LNCaP clone FGC (cell line): ENCODE measurements around the gene SLC12A3.

ENCODE experiments used
- DNase-seq: peaks from one replicate; pipeline ENCODE4 v3.0.0-alpha.2; 2011; ENCODE audit warnings: low read depth
- H3K4me3 ChIP-seq: 2 replicates; pipeline ENCODE4 v1.5.1; 2011; ENCODE audit warnings: mild to moderate bottlenecking, low read depth, low read length, control low read depth
- TF ChIP-seq, protein P1 (sequence below): IDR thresholded peaks from 2 replicates; pipeline ENCODE4 v1.5.1; 2012; ENCODE audit warnings: mild to moderate bottlenecking; ENCODE audit not compliant: control insufficient read depth, insufficient read depth; ENCODE audit errors: extremely low read depth

Gene SLC12A3

DNA sequence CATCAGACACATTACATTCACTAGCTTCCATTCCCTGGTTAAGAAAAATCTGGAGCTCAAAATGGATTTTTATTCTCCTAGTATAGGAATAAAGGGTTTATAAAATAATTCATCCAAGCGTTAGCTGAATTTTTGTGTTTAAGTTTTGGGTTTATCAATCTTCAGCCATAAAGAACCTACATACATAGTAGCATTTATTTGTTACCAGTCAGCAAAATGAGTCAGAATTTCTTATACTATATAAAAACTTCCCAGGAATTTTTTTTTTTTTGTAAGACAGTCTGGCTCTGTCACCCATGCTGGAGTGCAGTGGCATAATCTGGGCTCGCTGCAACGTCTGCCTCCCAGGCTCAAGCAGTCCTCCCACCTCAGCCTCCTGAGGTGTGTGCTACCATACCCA is 40.2 kb upstream of the SLC12A3 start:
- no peak for DNase-seq
- no peak overlapping the region for H3K4me3 ChIP-seq
- TF ChIP-seq, protein P1, sequence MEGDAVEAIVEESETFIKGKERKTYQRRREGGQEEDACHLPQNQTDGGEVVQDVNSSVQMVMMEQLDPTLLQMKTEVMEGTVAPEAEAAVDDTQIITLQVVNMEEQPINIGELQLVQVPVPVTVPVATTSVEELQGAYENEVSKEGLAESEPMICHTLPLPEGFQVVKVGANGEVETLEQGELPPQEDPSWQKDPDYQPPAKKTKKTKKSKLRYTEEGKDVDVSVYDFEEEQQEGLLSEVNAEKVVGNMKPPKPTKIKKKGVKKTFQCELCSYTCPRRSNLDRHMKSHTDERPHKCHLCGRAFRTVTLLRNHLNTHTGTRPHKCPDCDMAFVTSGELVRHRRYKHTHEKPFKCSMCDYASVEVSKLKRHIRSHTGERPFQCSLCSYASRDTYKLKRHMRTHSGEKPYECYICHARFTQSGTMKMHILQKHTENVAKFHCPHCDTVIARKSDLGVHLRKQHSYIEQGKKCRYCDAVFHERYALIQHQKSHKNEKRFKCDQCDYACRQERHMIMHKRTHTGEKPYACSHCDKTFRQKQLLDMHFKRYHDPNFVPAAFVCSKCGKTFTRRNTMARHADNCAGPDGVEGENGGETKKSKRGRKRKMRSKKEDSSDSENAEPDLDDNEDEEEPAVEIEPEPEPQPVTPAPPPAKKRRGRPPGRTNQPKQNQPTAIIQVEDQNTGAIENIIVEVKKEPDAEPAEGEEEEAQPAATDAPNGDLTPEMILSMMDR, result no peak

GRCh38 chr16:56825826-56826225 is 39.2 kb upstream of the SLC12A3 start:
- no peak overlapping the region for H3K4me3 ChIP-seq
- DNase-seq, result no peak
- TF ChIP-seq, protein P1, result no peak

- TF ChIP-seq, protein P1, result no peak
- no peak overlapping the region for H3K4me3 ChIP-seq
- DNase-seq, result no peak
These were observed 36.4 kb upstream of the SLC12A3 start for GRCh38 chr16:56828647-56829046.

GRCh38 chr16:56830669-56831068 is 34.3 kb upstream of the SLC12A3 start:
- no peak for DNase-seq
- no peak overlapping the region for H3K4me3 ChIP-seq
- TF ChIP-seq, protein P1, result no peak

- H3K4me3 ChIP-seq, result no peak overlapping the region
- DNase-seq, result no peak
- TF ChIP-seq, protein P1, result no peak
These were observed 32.2 kb upstream of the SLC12A3 start for GRCh38 chr16:56832768-56833167.

GRCh38 chr16:56833243-56833970 is 31.6 kb upstream of the SLC12A3 start:
- no peak for DNase-seq
- TF ChIP-seq, protein P1, result no peak

DNA sequence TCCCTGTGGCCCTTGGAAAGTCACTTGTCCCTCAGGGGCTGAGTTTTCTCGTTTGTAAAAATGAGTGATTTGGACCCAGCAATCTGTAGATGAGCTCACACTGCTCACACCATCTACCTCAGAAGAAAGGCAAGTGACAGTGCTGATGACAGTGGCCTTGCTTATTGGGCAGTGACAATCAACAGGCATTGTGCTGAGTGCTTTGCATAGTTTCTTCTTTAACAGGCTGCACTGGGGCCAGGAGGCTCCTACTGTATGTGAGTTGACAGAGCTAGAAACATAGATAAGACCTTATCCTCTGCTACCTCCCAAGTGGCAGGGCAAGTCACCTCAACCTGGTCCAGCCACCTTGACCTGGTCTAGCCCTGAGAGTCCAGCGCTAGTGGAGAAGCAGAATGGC is 29.7 kb upstream of the SLC12A3 start:
- H3K4me3 ChIP-seq, result no peak overlapping the region
- TF ChIP-seq, protein P1, result no peak
- DNase-seq, result no peak

More at GRCh38 chr16:56833243-56833970, 31.6 kb upstream of the SLC12A3 start:
- no peak overlapping the region for H3K4me3 ChIP-seq
